ENCODE data around the gene ATP1B1. TPM values are rescaled to one million over a fixed set of nuclear protein-coding genes. Genes with fewer than 3 reads are reported as not detected.

Gene ATP1B1
- polyA plus RNA-seq (21.1 to 32.8 TPM (median 30.0 TPM) in 3 replicates), polyA minus RNA-seq (8.4 to 29.2 TPM (median 15.0 TPM) in 3 replicates)
- 32.4 TPM for polyA plus RNA-seq (2011; ENCODE audit: low read depth)
- 11.2 and 16.6 TPM in 2 replicates for polyA plus RNA-seq (2011; cell fraction: cytosol; rRNA removed)
- 23.9 and 33.4 TPM in 2 replicates for polyA plus RNA-seq (2011; cell fraction: nucleus; rRNA removed)
- 35.0 and 37.8 TPM in 2 replicates for polyA plus RNA-seq (2012; ENCODE audit: low replicate concordance)
- 22.6 TPM for polyA minus RNA-seq (2011; cell fraction: cytosol; rRNA and poly(A)+ RNA removed)
- 18.6 and 28.9 TPM in 2 replicates for polyA minus RNA-seq (2011; cell fraction: nucleus; rRNA and poly(A)+ RNA removed)

DNA sequence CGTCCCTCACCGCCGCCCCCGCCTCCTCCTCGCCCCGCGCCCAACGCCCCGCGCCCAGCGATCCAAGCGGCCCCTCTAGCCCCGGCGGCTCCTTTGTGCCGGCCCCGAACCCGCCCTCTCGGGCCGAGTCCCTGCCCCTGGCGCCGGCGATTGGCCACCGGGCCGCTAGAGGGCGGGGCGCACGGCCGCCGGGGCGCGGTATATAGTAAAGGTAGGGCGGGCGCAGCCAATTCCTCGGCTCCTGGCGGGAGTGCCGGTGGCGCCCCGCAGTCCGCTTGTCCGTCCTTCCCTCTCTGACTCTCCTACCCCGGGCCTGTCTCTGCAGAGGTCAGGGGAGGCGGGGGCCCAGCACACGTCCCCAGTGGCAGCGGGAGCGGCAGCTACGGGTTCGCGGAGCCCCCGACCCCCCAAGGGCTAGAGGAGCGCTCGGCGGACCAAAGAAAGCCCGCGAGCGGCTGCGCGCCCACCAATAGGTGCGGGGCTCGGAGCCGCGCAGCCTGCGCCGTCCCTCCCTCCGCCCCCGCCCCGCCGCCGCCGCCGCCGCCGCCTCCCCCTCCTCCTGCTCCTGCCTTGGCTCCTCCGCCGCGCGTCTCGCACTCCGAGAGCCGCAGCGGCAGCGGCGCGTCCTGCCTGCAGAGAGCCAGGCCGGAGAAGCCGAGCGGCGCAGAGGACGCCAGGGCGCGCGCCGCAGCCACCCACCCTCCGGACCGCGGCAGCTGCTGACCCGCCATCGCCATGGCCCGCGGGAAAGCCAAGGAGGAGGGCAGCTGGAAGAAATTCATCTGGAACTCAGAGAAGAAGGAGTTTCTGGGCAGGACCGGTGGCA, at the start of gene ATP1B1:
Gene ATP1B1, plus strand, starts transcription at position 596 of the 826 bp plus-strand sequence. Its CDS starts 140 bp downstream, at position 736.
- no peaks in the 10 kb centered on the region for H3K9me3 ChIP-seq (ENCODE audit: control insufficient read depth, low read depth, low read length)
- TF ChIP-seq EZH2 (IDR thresholded peaks at IDR 0.05; ENCODE audit: low read length) (no peak), CTCF (optimal IDR thresholded peaks at IDR 0.05 in 1 of 3, IDR thresholded peaks at IDR 0.05 in 1 of 3, conservative IDR thresholded peaks at IDR 0.05 in 1 of 3; ENCODE audit: extremely low read depth in 1 of 3, insufficient read depth in 2 of 3, low read length in 3 of 3) (peak in 2 of 3 experiments; percentile 11 to 29)
- H3K9me1 ChIP-seq (ENCODE audit: control insufficient read depth, extremely low read depth, insufficient read depth, low read length) = no peaks in the 10 kb centered on the region
- peak within 1 kb of the TSS; percentile 82 for H3K9ac ChIP-seq (ENCODE audit: control insufficient read depth, extremely low read depth, insufficient read depth, low read length)
- H3K4me3 ChIP-seq (ENCODE audit: control insufficient read depth in 2 of 3, extremely low read depth in 1 of 3, insufficient read depth in 2 of 3, low read depth in 1 of 3, low read length in 3 of 3) = peak within 1 kb of the TSS; percentile 74 to 78 (median 75)
- H3K27ac ChIP-seq (ENCODE audit: control insufficient read depth, insufficient read depth, low read length) = peak within 1 kb of the TSS; percentile 73
- FAIRE-seq (no peak), DNase-seq (ENCODE audit: low read depth, low spot score) (no peak)
- no peaks in the 10 kb centered on the region for H4K20me1 ChIP-seq (ENCODE audit: control insufficient read depth, extremely low read depth, insufficient read depth, low read length)
- no peaks in the 10 kb centered on the region for H3K36me3 ChIP-seq (ENCODE audit: control insufficient read depth in 2 of 2, extremely low read depth in 1 of 2, insufficient read depth in 2 of 2, low read length in 2 of 2)
- H2AFZ ChIP-seq (ENCODE audit: control insufficient read depth, low read length) = peak within 1 kb of the TSS; percentile 76
- dilution Hi-C loops (cut with MboI; ENCODE audit: extremely low pct_ligation_motif_present, low sequenced_read_pairs) = no loop called here
- H3K79me2 ChIP-seq (ENCODE audit: control insufficient read depth, insufficient read depth, low read length) = peaks cover 45% of the 10 kb centered on the region
- H3K4me1 ChIP-seq (ENCODE audit: control insufficient read depth, extremely low read depth, insufficient read depth, low read length) = peaks cover 54% of the 10 kb centered on the region
- H3K4me2 ChIP-seq (ENCODE audit: control insufficient read depth, extremely low read depth, insufficient read depth, low read depth, low read length) = peak within 1 kb of the TSS; percentile 96
- H3K27me3 ChIP-seq (ENCODE audit: control insufficient read depth, extremely low read depth, insufficient read depth, low read length) = peaks cover 30% of the 10 kb centered on the region

GRCh38 chr1:169059421-169059820, 47.1 kb upstream of the ATP1B1 start:
- Histone ChIP-seq H3K4me3 (ENCODE audit: control insufficient read depth in 2 of 3, extremely low read depth in 1 of 3, insufficient read depth in 2 of 3, low read depth in 1 of 3, low read length in 3 of 3) (no peak overlapping the region), H3K36me3 (ENCODE audit: control insufficient read depth in 2 of 2, extremely low read depth in 1 of 2, insufficient read depth in 2 of 2, low read length in 2 of 2) (no peaks in the 10 kb centered on the region), H4K20me1 (ENCODE audit: control insufficient read depth, extremely low read depth, insufficient read depth, low read length) (no peaks in the 10 kb centered on the region), H2AFZ (ENCODE audit: control insufficient read depth, low read length) (no peak overlapping the region), H3K79me2 (ENCODE audit: control insufficient read depth, insufficient read depth, low read length) (no peaks in the 10 kb centered on the region), H3K27ac (ENCODE audit: control insufficient read depth, insufficient read depth, low read length) (no peak overlapping the region), H3K4me1 (ENCODE audit: control insufficient read depth, extremely low read depth, insufficient read depth, low read length) (peaks cover 11% of the 10 kb centered on the region), H3K27me3 (ENCODE audit: control insufficient read depth, extremely low read depth, insufficient read depth, low read length) (no peaks in the 10 kb centered on the region), H3K9me1 (ENCODE audit: control insufficient read depth, extremely low read depth, insufficient read depth, low read length) (no peaks in the 10 kb centered on the region), H3K9me3 (ENCODE audit: control insufficient read depth, low read depth, low read length) (no peaks in the 10 kb centered on the region), H3K4me2 (ENCODE audit: control insufficient read depth, extremely low read depth, insufficient read depth, low read depth, low read length) (no peak overlapping the region), H3K9ac (ENCODE audit: control insufficient read depth, extremely low read depth, insufficient read depth, low read length) (no peak overlapping the region)
- TF ChIP-seq CTCF (optimal IDR thresholded peaks at IDR 0.05 in 1 of 3, IDR thresholded peaks at IDR 0.05 in 1 of 3, conservative IDR thresholded peaks at IDR 0.05 in 1 of 3; ENCODE audit: extremely low read depth in 1 of 3, insufficient read depth in 2 of 3, low read length in 3 of 3) (no peak), EZH2 (IDR thresholded peaks at IDR 0.05; ENCODE audit: low read length) (no peak)
- no peak for DNase-seq (ENCODE audit: low read depth, low spot score)
- FAIRE-seq = no peak
- dilution Hi-C loops (cut with MboI; ENCODE audit: extremely low pct_ligation_motif_present, low sequenced_read_pairs) = no loop called here
